Measurements from ENCODE around the gene RGS11. TPM values are rescaled to one million over a fixed set of nuclear protein-coding genes. Genes with fewer than 3 reads are reported as not detected.
A peak's percentile ranks its signal among the peaks of the same experiment; 100 is the strongest.
"Not testable (repeated sequence)": the region's sequence is repeated elsewhere in the genome, so short reads cannot be mapped to it uniquely, and the experiment has no call there.

The RGS11 gene
- total RNA-seq, 1 experiment from 2014 or later: not detected

- Histone ChIP-seq H3K36me3 (ENCODE audit: insufficient read depth, low read length) (no peaks in the 10 kb centered on the region), H3K9me3 (ENCODE audit: low read length) (no peaks in the 10 kb centered on the region), H3K4me1 (ENCODE audit: low read length) (no peaks in the 10 kb centered on the region), H3K27me3 (ENCODE audit: low read length) (no peaks in the 10 kb centered on the region), H3K27ac (ENCODE audit: low read length) (no peak overlapping the region), H3K4me3 (ENCODE audit: low read length) (no peak overlapping the region), H4K20me1 (ENCODE audit: insufficient read depth, low read depth, low read length) (no peaks in the 10 kb centered on the region), H2AFZ (ENCODE audit: low read length) (no peak overlapping the region), H3K9me2 (replicated peaks; ENCODE audit: insufficient read depth, low read length) (no peaks in the 10 kb centered on the region), H3K79me2 (ENCODE audit: low read length) (peaks cover 53% of the 10 kb centered on the region), H3K4me2 (ENCODE audit: low read depth, low read length, poor library complexity, severe bottlenecking) (no peak overlapping the region), H3K9ac (ENCODE audit: low read length) (no peak overlapping the region)
- DNase-seq: no peak
Measured at GRCh38 chr16:242281-242680, 33.5 kb downstream of the RGS11 start.

DNA sequence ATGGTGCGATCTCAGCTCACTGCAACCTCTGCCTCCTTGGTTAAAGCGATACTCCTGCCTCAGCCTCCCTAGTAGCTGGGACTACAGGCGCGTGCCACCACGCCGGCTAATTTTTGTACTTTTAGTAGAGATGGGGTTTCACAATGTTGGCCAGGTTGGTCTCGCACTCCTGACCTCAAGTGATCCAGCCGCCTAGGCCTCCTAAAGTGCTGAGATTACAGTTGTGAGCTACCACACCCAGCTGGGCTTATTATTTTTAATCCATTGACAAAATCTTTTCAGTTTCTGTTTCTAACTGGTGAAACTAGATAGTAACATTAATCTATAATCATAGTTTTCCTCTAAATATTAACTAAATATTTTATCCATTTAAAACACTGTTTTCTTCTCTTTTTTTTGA is 35.2 kb downstream of the RGS11 start:
- Histone ChIP-seq H3K4me1 (ENCODE audit: low read length) (peaks cover 2% of the 10 kb centered on the region; the same call in 1 of the 2 replicates), H3K27ac (ENCODE audit: low read length) (no peak overlapping the region), H3K79me2 (ENCODE audit: low read length) (peaks cover 61% of the 10 kb centered on the region), H3K4me3 (ENCODE audit: low read length) (no peak overlapping the region), H3K4me2 (ENCODE audit: low read depth, low read length, poor library complexity, severe bottlenecking) (no peak overlapping the region), H3K9me3 (ENCODE audit: low read length) (no peaks in the 10 kb centered on the region), H3K9ac (ENCODE audit: low read length) (no peak overlapping the region), H4K20me1 (ENCODE audit: insufficient read depth, low read depth, low read length) (no peaks in the 10 kb centered on the region), H3K9me2 (replicated peaks; ENCODE audit: insufficient read depth, low read length) (no peaks in the 10 kb centered on the region), H2AFZ (ENCODE audit: low read length) (no peak overlapping the region), H3K36me3 (ENCODE audit: insufficient read depth, low read length) (no peaks in the 10 kb centered on the region), H3K27me3 (ENCODE audit: low read length) (no peaks in the 10 kb centered on the region)
- no peak for DNase-seq

DNA sequence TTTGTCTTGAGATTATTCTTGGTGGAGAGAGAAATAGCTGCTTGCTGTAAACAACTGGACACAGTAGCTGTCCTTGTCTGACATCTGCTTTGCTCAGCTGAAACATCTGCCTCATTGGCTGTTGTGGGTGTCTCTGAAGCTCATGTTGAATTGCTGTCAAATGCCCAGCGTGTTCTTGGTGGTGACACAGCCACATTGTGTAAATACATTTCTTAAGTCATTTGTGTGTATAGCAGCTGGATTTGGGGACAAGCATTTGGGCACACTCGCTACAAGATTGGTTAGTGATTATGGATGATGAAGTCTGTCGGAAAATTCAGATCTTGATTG is 35.8 kb downstream of the RGS11 start:
- Histone ChIP-seq H3K9ac (ENCODE audit: low read length) (no peak overlapping the region), H4K20me1 (ENCODE audit: insufficient read depth, low read depth, low read length) (no peaks in the 10 kb centered on the region), H2AFZ (ENCODE audit: low read length) (no peak overlapping the region), H3K4me2 (ENCODE audit: low read depth, low read length, poor library complexity, severe bottlenecking) (no peak overlapping the region), H3K9me2 (replicated peaks; ENCODE audit: insufficient read depth, low read length) (no peaks in the 10 kb centered on the region), H3K27me3 (ENCODE audit: low read length) (no peaks in the 10 kb centered on the region), H3K27ac (ENCODE audit: low read length) (no peak overlapping the region), H3K79me2 (ENCODE audit: low read length) (peaks cover 61% of the 10 kb centered on the region), H3K4me1 (ENCODE audit: low read length) (peaks cover 4% of the 10 kb centered on the region; the same call in 1 of the 2 replicates), H3K4me3 (ENCODE audit: low read length) (no peak overlapping the region), H3K36me3 (ENCODE audit: insufficient read depth, low read length) (no peaks in the 10 kb centered on the region), H3K9me3 (ENCODE audit: low read length) (no peaks in the 10 kb centered on the region)
- DNase-seq: no peak

GRCh38 chr16:234468-235305 is 41.1 kb downstream of the RGS11 start, which contains the start of gene FAM234A:
TSS of gene FAM234A (plus strand) at chr16:234821. CDS start at chr16:254414, 19,593 bp downstream.
- peak within 1 kb of the TSS; percentile 84 for H3K27ac ChIP-seq (ENCODE audit: low read length)
- peaks cover 11% of the 10 kb centered on the region for H3K4me1 ChIP-seq (ENCODE audit: low read length)
- peak within 1 kb of the TSS; percentile 87 for H2AFZ ChIP-seq (ENCODE audit: low read length)
- peak; percentile 98 for DNase-seq
- no peaks in the 10 kb centered on the region for H3K9me2 ChIP-seq (replicated peaks; ENCODE audit: insufficient read depth, low read length)
- peak within 1 kb of the TSS; percentile 99 for H3K4me3 ChIP-seq (ENCODE audit: low read length)
- H3K36me3 ChIP-seq (ENCODE audit: insufficient read depth, low read length): no peaks in the 10 kb centered on the region
- peak within 1 kb of the TSS; percentile 92 for H3K4me2 ChIP-seq (ENCODE audit: low read depth, low read length, poor library complexity, severe bottlenecking)
- no peaks in the 10 kb centered on the region for H4K20me1 ChIP-seq (ENCODE audit: insufficient read depth, low read depth, low read length)
- peaks cover 23% of the 10 kb centered on the region for H3K79me2 ChIP-seq (ENCODE audit: low read length)
- H3K27me3 ChIP-seq (ENCODE audit: low read length): no peaks in the 10 kb centered on the region
- H3K9me3 ChIP-seq (ENCODE audit: low read length): no peaks in the 10 kb centered on the region
- H3K9ac ChIP-seq (ENCODE audit: low read length): peak within 1 kb of the TSS; percentile 97

DNA sequence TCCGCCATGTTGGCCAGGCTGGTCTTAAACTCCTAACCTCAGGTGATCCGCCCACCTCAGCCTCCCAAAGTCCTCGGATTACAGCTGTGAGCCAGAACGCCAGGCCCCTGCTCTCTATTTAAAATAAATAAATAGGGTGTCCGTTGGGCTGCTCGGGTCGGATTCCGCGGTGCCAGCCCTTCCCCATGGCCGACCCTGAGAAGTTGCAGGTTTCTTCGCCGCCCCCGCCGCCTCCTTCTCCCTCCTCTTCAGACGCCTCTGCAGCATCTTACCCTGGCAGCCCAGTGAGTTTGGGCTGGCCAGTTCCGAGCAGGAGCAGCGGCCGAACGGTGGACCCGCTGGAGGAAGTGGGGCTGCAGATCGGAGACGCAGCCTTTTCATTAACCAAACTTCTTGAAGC is 44.8 kb downstream of the RGS11 start:
- no peak overlapping the region for H3K9ac ChIP-seq (ENCODE audit: low read length)
- H3K4me1 ChIP-seq (ENCODE audit: low read length): peaks cover 28% of the 10 kb centered on the region
- H3K36me3 ChIP-seq (ENCODE audit: insufficient read depth, low read length): peaks cover 22% of the 10 kb centered on the region
- H3K79me2 ChIP-seq (ENCODE audit: low read length): peaks cover 42% of the 10 kb centered on the region
- H2AFZ ChIP-seq (ENCODE audit: low read length): no peak overlapping the region
- H3K4me2 ChIP-seq (ENCODE audit: low read depth, low read length, poor library complexity, severe bottlenecking): no peak overlapping the region
- no peaks in the 10 kb centered on the region for H3K27me3 ChIP-seq (ENCODE audit: low read length)
- no peaks in the 10 kb centered on the region for H3K9me3 ChIP-seq (ENCODE audit: low read length)
- DNase-seq: no peak
- H3K9me2 ChIP-seq (replicated peaks; ENCODE audit: insufficient read depth, low read length): no peaks in the 10 kb centered on the region
- no peak overlapping the region for H3K27ac ChIP-seq (ENCODE audit: low read length)
- H3K4me3 ChIP-seq (ENCODE audit: low read length): no peak overlapping the region
- peaks cover 24% of the 10 kb centered on the region for H4K20me1 ChIP-seq (ENCODE audit: insufficient read depth, low read depth, low read length)

- Histone ChIP-seq H3K36me3 (ENCODE audit: insufficient read depth, low read length) (peaks cover 26% of the 10 kb centered on the region), H4K20me1 (ENCODE audit: insufficient read depth, low read depth, low read length) (peaks cover 24% of the 10 kb centered on the region), H3K79me2 (ENCODE audit: low read length) (peaks cover 41% of the 10 kb centered on the region), H3K4me1 (ENCODE audit: low read length) (peaks cover 24% of the 10 kb centered on the region)
- H3K9me3 ChIP-seq (ENCODE audit: low read length); DNase-seq; H3K9me2 ChIP-seq (replicated peaks; ENCODE audit: insufficient read depth, low read length); H3K9ac ChIP-seq (ENCODE audit: low read length); H3K27me3 ChIP-seq (ENCODE audit: low read length); H3K4me3 ChIP-seq (ENCODE audit: low read length); H2AFZ ChIP-seq (ENCODE audit: low read length); H3K4me2 ChIP-seq (ENCODE audit: low read depth, low read length, poor library complexity, severe bottlenecking); H3K27ac ChIP-seq (ENCODE audit: low read length): not testable (repeated sequence)
Measured at GRCh38 chr16:230351-230750, 45.4 kb downstream of the RGS11 start.

DNA sequence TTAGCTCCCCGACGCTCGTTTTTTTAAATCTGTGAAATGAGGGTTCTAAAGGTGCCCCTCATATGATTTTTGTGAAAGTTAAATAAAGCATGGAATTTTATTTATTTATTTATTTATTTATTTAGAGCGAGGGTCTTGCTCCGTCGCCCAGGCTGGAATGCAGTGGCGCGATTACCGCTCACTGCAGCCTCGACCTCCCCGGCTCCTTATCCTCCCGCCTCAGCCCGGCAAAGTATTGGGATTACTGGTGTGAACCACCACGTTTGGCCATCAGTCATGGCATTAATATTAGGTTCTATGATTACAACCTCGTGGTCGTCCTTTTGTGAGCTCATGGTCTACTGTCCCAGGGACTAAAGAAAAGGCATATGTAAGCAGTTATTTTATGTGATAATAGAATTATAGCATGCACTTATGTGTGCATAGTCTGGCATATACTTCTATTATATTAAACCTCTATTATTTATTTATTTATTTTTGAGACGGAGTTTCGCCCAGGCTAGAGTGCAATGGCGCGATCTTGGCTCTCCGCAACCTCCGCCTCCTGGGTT is 45.9 kb downstream of the RGS11 start:
- DNase-seq: peak; percentile 50
- H3K27ac ChIP-seq (ENCODE audit: low read length): no peak overlapping the region
- H4K20me1 ChIP-seq (ENCODE audit: insufficient read depth, low read depth, low read length): peaks cover 24% of the 10 kb centered on the region
- peak overlapping the region; percentile 97 for H3K4me2 ChIP-seq (ENCODE audit: low read depth, low read length, poor library complexity, severe bottlenecking)
- H3K4me3 ChIP-seq (ENCODE audit: low read length): peak overlapping the region; percentile 95
- no peak overlapping the region for H2AFZ ChIP-seq (ENCODE audit: low read length)
- no peaks in the 10 kb centered on the region for H3K27me3 ChIP-seq (ENCODE audit: low read length)
- H3K9me2 ChIP-seq (replicated peaks; ENCODE audit: insufficient read depth, low read length): no peaks in the 10 kb centered on the region
- no peaks in the 10 kb centered on the region for H3K9me3 ChIP-seq (ENCODE audit: low read length)
- H3K4me1 ChIP-seq (ENCODE audit: low read length): peaks cover 24% of the 10 kb centered on the region
- H3K36me3 ChIP-seq (ENCODE audit: insufficient read depth, low read length): peaks cover 27% of the 10 kb centered on the region
- peaks cover 40% of the 10 kb centered on the region for H3K79me2 ChIP-seq (ENCODE audit: low read length)
- peak overlapping the region; percentile 94; the same call in 1 of the 2 replicates for H3K9ac ChIP-seq (ENCODE audit: low read length)

- peak within 1 kb of the TSS; percentile 95 for H3K4me3 ChIP-seq (ENCODE audit: low read length)
- peaks cover 29% of the 10 kb centered on the region for H3K36me3 ChIP-seq (ENCODE audit: insufficient read depth, low read length)
- DNase-seq: peak; percentile 95
- peak within 1 kb of the TSS; percentile 94 for H3K9ac ChIP-seq (ENCODE audit: low read length)
- H4K20me1 ChIP-seq (ENCODE audit: insufficient read depth, low read depth, low read length): peaks cover 24% of the 10 kb centered on the region
- no peaks in the 10 kb centered on the region for H3K9me3 ChIP-seq (ENCODE audit: low read length)
- H3K79me2 ChIP-seq (ENCODE audit: low read length): peaks cover 43% of the 10 kb centered on the region
- H3K4me2 ChIP-seq (ENCODE audit: low read depth, low read length, poor library complexity, severe bottlenecking): peak within 1 kb of the TSS; percentile 97
- peak within 1 kb of the TSS; percentile 14; the same call in 1 of the 2 replicates for H2AFZ ChIP-seq (ENCODE audit: low read length)
- no peaks in the 10 kb centered on the region for H3K9me2 ChIP-seq (replicated peaks; ENCODE audit: insufficient read depth, low read length)
- peak within 1 kb of the TSS; percentile 52 for H3K27ac ChIP-seq (ENCODE audit: low read length)
- peaks cover 24% of the 10 kb centered on the region for H3K4me1 ChIP-seq (ENCODE audit: low read length)
- H3K27me3 ChIP-seq (ENCODE audit: low read length): no peaks in the 10 kb centered on the region
Measured at GRCh38 chr16:228852-229730, 46.7 kb downstream of the RGS11 start, which contains the start of gene LUC7L. TSS of gene LUC7L (minus strand) at chr16:229449. CDS start at chr16:229339, 110 bp downstream.
